GM12874 (cell line): ENCODE measurements around the gene LRRC45.

ENCODE experiments used
- CTCF ChIP-seq: IDR thresholded peaks from 2 replicates; pipeline ENCODE4 v1.5.1; 2011; ENCODE audit warnings: low read depth, mild to moderate bottlenecking, control low read depth, low read length, moderate library complexity; ENCODE audit not compliant: insufficient read depth

LRRC45 gene

DNA sequence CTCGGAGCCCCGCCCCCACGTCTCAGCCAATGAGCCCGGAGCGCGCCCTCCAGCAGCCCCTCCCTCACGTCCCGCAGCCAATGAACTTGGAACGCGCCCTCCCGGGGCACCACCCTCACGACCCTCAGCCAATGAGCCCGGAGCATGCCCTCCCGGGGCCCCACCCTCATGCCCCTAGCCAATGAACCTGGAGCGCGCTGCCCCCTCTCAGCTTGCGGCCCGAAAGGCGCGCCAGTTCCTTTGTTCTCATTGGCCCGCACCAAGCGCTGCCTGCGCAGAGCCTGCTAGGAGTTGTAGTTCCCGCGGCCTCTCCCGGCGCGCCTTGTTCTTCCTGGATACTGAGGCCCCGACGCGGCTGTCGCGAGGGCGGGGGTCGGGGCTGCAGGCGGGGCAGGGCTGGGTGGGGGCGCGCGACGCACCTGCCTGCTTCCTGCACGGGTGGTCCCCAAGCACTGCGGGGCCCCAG, at the start of gene LRRC45:
TSS of gene LRRC45 (plus strand) at position 325 of the 466 bp plus-strand sequence. CDS start 339 bp downstream, outside the sequence.
- TF ChIP-seq CTCF, result no peak

GRCh38 chr17:81973432-81973831, 49.7 kb upstream of the LRRC45 start:
- TF ChIP-seq CTCF, result no peak

DNA sequence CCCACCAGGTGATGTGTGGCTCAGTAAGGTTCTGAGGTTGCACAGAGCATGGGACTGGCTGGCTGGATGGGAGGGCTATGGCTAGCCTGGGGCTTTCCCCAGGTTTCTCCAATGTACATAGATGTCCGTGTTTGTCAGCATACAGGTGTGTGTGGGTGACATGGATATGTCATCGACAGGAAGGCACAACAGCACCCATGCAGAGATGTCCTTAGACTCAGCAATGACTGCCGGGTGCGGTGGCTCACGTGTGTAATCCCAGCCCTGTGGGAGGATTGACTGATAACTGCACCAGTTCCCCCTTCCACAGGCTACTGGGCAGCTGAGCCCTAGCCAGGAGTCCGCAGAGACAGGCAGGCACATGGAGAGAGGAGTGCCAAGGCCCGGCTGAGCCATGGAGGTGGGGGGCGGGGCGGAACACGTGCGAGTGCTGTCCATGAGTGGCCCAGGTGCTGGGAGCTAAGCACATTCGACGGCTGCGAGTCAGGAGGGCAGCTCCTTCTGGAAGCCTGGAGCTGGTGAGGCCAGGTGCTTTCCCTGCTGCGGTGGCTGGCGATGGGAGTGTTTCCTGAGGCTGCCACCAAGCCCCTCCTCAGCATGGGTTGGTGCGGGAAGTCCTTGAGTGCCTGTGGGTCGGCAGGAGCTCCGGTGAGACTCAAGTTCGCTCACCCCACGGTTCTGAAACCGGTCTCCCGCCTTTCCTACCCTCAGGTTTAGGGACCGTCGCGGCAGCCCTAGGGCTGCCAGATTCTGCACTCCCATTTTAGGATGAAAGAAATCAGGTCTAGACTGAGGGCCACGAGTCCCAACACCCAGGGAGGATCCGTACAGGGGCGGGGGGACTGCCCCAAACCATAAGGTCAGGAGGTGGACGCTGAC, 46.5 kb upstream of the LRRC45 start:
- no peak for TF ChIP-seq CTCF

DNA sequence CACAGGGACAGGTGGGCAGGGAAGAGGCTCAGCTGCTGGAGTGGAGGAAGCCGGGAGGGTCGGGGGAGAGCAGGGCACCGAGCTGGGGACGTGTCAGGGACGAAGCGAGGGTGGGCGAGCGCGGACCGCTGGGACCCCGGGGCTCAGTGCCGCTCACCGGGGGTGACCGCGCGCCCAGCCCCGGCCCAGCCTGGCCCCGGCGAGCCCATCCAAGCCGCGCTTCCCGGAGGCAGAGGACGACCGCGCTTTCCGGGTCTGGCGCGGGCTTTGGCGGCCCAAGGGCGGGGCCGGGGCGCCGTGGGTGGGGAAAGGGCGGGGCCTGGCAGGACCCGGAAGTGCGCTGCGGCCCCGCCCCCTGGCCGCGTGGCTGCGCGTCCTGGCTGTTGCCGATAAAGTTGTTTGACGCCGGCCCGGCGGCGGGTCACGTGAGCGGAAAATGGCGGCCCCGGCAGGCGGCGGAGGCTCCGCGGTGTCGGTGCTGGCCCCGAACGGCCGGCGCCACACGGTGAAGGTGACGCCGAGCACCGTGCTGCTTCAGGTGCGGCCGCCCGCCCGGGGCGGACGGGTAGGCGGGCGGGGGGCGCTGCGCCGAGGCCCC, 45.8 kb upstream of the LRRC45 start, which contains the start of gene ASPSCR1:
TSS of gene ASPSCR1 (plus strand) at position 419 of the 598 bp plus-strand sequence. CDS start at position 437, 18 bp downstream.
- no peak for TF ChIP-seq CTCF

- TF ChIP-seq CTCF, result no peak
Observed at GRCh38 chr17:81978524-81979298, 44.4 kb upstream of the LRRC45 start.

DNA sequence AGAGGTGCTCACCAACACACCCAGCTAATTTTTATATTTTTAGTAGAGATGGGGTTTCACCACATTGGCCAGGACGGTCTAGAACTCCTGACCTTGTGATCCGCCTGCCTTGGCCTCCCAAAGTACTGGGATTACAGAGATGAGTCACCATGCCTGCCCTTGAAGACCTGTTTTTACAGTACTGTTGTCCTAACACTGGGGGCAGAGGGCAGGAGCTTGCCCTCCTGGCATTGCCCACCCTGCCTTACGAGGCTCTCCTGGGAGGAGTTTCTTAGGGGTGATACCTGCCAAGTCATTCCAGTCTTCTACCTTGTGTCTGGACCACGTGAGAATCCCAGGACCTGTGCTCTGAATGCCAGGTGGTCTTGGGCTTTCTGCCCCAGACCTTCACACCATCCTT, 43.0 kb upstream of the LRRC45 start:
- no peak for TF ChIP-seq CTCF

GRCh38 chr17:81980707-81981343, 42.3 kb upstream of the LRRC45 start:
- no peak for TF ChIP-seq CTCF
